IPS-18a (cell line): ENCODE results near the gene SF1.

ENCODE experiments used
- H3K27ac ChIP-seq: one replicate; pipeline ENCODE4 v1.5.1; 2013; ENCODE audit warnings: low read length
- H3K27me3 ChIP-seq: one replicate; pipeline ENCODE4 v1.6.1; 2013; ENCODE audit warnings: mild to moderate bottlenecking, low read length; ENCODE audit not compliant: control insufficient read depth, insufficient read depth
- H3K36me3 ChIP-seq: one replicate; pipeline ENCODE4 v1.6.1; 2013; ENCODE audit warnings: low read depth, low read length; ENCODE audit not compliant: control insufficient read depth
- H3K4me1 ChIP-seq: one replicate; pipeline ENCODE4 v1.6.1; 2013; ENCODE audit warnings: low read depth, low read length; ENCODE audit not compliant: control insufficient read depth
- H3K4me3 ChIP-seq: one replicate; pipeline ENCODE4 v1.5.1; 2013; ENCODE audit warnings: low read length
- H3K9ac ChIP-seq: one replicate; pipeline ENCODE4 v1.6.1; 2013; ENCODE audit warnings: mild to moderate bottlenecking, low read length, moderate library complexity
- H3K9me3 ChIP-seq: one replicate; pipeline ENCODE4 v1.6.1; 2013; ENCODE audit warnings: low read depth, low read length; ENCODE audit not compliant: control insufficient read depth

Gene SF1

DNA sequence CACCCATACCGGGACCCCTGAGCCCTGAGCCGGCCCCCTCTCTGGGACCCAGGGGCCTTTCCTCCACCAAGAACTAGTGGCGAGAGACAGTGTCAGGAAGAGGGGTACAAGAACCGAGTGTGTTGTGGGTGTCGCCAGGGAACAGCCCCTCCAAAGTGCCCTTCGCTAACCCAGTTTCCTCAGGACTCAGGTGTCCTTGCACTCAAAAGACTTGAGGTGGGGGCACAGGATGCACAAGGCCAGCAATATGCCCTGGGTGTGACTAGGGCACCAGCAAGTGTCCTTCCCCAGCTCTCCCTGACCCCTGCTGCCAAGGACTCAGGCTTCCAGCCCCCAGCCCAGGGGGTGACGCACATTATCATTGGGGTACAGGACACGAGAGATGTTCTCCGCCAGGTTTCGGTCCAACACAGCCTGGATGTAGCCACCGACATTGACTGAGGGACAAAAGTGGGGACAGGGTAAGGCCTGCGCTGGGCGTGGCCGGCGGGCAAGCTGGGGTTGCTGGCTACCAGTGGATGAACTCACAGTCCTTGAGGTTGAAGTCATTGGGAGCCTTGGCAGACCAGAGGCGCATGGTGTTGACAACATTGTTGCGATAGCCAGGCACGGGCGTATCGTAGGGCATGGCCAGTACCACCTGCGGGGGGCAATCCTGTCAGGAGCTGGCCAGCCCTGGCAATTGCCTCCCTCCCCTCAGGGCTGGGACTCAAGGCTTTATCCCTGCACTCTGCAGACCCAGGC is 23.3 kb downstream of the SF1 start:
- H3K36me3 ChIP-seq: no peaks in the 10 kb centered on the region

DNA sequence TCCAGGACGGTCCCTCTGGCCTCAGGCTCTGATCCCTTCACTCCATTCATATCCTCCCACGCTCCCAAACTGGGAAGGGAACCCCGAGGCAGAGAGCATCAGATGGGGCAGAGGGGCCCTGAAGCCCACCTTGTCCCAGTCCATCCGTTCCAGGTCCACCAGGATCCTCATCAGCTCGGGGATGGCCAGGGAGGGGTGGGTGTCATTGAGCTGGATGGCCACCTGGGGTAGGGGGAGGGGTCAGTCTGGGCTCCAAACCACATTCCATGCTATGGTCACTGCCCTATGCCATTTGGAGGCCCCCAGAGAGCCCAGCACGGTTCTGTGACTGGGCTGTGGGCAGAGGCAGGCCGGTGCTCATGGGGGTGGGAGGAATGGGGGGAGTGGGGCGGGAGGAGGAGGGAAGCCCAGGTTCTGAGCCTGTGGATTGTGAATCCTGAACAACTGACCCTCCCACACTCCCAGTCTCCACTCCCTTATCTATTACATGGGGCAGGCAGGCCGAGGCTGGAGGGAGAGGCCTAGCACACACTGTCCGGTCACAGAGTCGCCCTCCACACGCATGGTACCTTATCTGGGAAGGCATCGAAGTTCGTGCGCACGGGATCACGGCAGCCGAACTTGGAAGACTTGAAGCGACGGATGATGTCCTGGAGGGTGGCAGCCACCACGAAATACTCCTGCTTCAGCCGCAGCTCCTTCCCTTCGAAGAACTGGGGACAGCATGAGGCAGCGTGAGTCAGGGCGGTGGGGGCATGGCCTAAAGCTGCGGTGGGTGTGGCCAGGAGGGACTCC is 24.0 kb downstream of the SF1 start:
- no peak overlapping the region for H3K9ac ChIP-seq
- no peaks in the 10 kb centered on the region for H3K9me3 ChIP-seq
- H3K4me3 ChIP-seq: no peak overlapping the region
- H3K27me3 ChIP-seq: no peaks in the 10 kb centered on the region
- no peaks in the 10 kb centered on the region for H3K36me3 ChIP-seq
- no peak overlapping the region for H3K27ac ChIP-seq
- peaks cover 5% of the 10 kb centered on the region for H3K4me1 ChIP-seq

More for the DNA sequence above, 23.3 kb downstream of the SF1 start:
- Histone ChIP-seq H3K4me3 (no peak overlapping the region), H3K27me3 (no peaks in the 10 kb centered on the region), H3K9me3 (no peaks in the 10 kb centered on the region), H3K9ac (no peak overlapping the region), H3K27ac (no peak overlapping the region), H3K4me1 (peaks cover 11% of the 10 kb centered on the region)

DNA sequence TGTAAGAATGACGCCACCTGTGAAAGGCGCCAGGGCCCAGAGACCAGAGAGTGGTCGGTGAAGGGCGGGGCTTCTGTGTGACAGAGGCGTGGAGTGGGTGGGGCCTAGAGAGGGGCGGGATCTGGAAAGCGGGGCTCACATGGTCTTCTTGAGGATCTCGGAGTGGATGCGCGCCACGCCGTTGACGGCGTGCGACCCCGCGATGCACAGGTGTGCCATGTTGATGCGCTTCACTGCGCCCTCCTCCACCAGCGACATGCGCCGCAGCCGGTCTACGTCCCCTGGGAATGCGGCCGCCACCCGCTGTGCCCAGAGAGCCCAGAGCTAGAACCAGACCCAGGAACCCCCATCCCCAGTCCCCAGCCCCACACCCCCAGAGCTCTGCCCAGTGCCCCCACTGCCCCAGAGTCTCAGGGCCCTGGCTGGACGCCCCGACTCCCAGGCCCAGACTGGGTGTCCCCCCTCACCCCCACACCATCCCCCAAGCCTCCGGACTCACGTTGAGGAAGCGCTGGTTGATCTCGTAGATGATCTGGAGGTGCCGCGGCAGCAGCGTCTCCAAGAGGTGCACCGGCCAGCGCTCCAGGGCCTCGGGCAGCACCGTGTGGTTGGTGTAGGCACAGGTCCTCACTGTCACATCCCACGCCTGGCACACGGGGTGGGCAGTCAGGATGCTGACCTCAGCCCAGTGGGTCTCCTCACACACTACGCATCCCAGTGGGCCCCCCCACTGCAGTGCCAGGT is 24.8 kb downstream of the SF1 start:
- Histone ChIP-seq H3K27me3 (no peaks in the 10 kb centered on the region), H3K4me3 (no peak overlapping the region), H3K4me1 (no peaks in the 10 kb centered on the region), H3K9me3 (no peaks in the 10 kb centered on the region), H3K9ac (no peak overlapping the region), H3K27ac (no peak overlapping the region), H3K36me3 (no peaks in the 10 kb centered on the region)

DNA sequence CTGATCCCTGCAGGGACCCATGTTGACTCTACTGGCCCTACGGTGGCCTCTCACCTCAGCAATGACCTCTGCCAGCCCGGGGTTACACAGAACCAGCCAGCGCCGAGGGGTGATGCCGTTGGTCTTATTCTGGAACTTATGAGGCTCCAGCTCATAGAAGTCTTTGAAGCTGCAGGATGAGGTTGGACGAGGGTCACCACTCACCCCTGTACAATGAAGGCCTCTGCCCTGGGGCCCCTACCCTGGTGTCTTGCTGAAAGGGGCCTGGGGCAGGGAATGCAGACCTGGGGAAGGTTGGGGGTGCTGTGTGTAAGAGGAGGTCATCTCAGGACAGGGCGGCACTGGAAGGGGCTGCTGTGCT is 25.3 kb downstream of the SF1 start:
- Histone ChIP-seq H3K27ac (no peak overlapping the region), H3K4me3 (no peak overlapping the region), H3K9ac (no peak overlapping the region), H3K27me3 (no peaks in the 10 kb centered on the region), H3K36me3 (no peaks in the 10 kb centered on the region), H3K4me1 (no peaks in the 10 kb centered on the region), H3K9me3 (no peaks in the 10 kb centered on the region)

DNA sequence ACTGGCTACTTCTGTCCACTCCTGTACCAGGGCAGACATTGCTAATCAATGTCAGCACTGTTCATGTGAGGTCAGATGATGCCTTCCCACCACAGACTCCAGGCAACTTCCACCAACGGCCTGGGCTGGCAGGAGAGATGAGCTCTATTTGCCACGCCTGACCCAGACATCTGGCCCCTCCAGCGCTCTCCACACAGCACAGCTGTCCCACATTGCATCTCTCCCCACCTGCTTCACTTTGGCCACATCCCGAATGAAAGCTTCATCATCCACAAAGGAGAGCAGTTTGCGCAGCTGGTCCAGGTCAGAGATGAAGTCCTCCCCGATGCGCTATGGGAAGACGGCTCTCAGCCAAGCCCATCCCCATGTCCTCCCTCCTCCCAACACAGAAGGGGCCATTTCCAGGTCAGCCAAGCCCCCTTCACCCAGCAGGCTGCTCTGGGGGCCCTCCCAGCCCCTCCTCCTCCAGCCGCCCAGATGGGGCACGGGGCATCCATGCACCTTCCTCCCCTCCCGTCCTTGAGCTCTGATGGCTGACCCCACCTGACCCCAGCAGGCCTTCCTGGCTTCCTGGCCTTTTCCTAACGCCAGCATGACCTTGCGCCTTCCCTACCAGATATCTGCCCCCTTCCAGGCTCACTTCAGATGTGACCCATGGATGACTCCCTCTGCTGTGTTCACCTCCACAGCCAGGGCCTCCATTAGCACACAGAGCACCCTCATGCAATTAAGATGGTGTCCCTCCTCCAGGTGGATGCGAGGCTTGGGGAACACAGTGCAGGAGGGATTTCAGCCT is 26.0 kb downstream of the SF1 start:
- Histone ChIP-seq H3K9ac (no peak overlapping the region), H3K9me3 (no peaks in the 10 kb centered on the region), H3K4me3 (no peak overlapping the region), H3K36me3 (no peaks in the 10 kb centered on the region), H3K27me3 (no peaks in the 10 kb centered on the region), H3K27ac (no peak overlapping the region), H3K4me1 (no peaks in the 10 kb centered on the region)

DNA sequence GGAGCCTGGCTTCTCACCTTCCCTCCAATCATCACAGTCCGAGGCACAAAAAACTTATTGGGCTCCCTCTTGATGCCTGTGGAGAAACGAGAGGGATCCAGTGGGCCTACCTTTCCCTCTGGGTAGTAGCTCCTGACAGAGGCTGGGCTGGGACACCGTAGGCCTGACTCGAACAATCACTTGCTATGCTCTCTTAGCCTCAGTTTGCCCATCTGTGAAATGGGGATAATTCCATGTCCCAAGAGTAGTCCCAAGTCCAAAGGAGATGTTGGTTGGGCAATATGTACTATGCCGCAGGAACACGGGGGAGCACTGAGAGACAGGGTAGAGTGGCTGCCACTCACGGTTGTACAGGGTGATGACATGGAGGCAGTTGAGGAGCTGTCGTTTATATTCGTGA is 26.8 kb downstream of the SF1 start:
- Histone ChIP-seq H3K27ac (no peak overlapping the region), H3K27me3 (no peaks in the 10 kb centered on the region), H3K4me3 (no peak overlapping the region), H3K9me3 (no peaks in the 10 kb centered on the region), H3K9ac (no peak overlapping the region), H3K4me1 (no peaks in the 10 kb centered on the region), H3K36me3 (no peaks in the 10 kb centered on the region)

DNA sequence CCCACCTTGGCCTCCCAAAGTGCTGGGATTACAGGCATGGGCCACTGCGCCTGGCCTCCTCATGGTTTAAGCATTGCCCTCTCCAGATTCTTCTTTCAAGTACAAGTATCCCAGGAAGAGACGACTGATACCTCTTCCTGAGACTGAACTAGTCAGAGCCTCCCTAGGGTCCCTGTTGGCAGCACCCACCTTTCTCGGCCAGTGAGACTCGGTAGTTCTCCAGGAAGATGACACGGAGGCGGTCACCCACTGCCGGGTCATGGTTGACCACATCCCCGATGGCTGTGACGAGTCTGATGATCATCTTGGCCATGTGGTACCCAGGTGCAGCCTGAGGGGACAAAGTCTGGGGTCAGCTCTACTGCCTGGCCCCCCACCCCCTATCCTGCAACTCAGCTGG is 27.2 kb downstream of the SF1 start:
- Histone ChIP-seq H3K9ac (no peak overlapping the region), H3K9me3 (no peaks in the 10 kb centered on the region), H3K36me3 (no peaks in the 10 kb centered on the region), H3K27me3 (no peaks in the 10 kb centered on the region), H3K4me3 (no peak overlapping the region), H3K4me1 (no peaks in the 10 kb centered on the region), H3K27ac (no peak overlapping the region)

DNA sequence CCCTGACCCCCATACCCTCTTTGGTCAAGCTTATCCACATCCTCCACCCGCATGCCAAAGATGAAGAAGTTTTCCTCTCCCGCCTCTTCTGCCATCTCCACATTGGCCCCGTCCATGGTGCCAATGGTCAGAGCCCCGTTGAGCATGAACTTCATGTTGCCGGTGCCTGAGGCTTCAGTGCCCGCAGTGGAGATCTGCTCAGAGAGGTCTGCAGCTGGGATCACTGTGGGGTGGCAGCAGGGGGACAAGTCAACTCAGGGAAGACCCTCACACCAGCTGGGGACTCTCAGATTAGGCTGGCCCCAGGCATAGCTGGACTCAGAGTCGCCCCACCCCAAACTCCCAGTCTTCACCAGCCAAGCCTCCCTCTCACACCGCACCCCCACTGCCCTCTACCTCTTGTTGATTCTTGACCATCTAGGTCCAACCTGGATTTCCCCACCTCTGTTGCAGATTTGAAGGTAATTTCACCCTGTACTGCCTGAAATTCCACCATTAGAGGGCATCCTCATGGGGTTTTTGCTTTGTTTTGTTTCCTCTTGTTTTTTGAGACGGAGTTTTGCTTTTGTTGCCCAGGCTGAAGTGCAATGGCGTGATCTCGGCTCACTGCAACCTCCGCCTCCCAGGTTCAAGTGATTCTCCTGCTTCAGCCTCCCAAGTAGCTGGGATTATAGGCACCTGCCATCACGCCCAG is 27.8 kb downstream of the SF1 start:
- H3K9ac ChIP-seq: no peak overlapping the region
- no peaks in the 10 kb centered on the region for H3K36me3 ChIP-seq
- H3K27me3 ChIP-seq: no peaks in the 10 kb centered on the region
- no peak overlapping the region for H3K27ac ChIP-seq
- no peaks in the 10 kb centered on the region for H3K9me3 ChIP-seq
- no peak overlapping the region for H3K4me3 ChIP-seq
- no peaks in the 10 kb centered on the region for H3K4me1 ChIP-seq

DNA sequence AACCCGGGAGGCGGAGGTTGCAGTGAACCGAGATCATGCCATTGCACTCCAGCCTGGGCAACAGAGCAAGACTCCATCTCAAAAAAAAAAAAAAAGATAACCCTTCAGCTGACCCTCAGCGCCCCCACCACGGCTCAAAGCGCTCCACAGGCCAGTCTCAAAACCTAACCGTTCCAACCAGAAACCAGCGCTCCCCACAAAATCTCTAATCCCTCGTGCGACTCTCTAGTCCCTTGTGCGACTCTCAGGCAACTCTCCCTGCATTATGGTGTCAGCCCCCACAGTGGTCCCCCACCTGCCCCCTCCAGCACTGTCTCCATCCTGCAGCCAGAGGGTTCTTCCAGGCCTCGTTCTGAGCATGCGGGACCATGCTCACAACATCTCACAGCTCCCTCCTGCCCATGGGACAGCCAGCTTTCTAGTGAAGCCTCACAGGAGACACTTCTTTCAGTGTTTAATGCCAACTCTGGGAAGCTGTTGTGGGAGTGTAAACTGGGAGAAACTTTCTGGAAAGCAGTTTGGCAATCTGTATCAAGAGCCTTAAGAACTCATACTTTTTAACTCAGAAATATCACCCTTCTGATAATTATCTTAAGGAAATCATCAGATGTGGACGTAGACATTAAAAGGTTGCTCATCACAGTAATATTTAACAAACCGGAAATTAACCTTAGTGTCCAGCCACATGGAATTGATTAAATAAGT is 30.2 kb downstream of the SF1 start:
- Histone ChIP-seq H3K4me3 (no peak overlapping the region), H3K27me3 (peaks cover 14% of the 10 kb centered on the region), H3K27ac (no peak overlapping the region), H3K9ac (no peak overlapping the region), H3K36me3 (no peaks in the 10 kb centered on the region), H3K9me3 (no peaks in the 10 kb centered on the region), H3K4me1 (no peaks in the 10 kb centered on the region)

DNA sequence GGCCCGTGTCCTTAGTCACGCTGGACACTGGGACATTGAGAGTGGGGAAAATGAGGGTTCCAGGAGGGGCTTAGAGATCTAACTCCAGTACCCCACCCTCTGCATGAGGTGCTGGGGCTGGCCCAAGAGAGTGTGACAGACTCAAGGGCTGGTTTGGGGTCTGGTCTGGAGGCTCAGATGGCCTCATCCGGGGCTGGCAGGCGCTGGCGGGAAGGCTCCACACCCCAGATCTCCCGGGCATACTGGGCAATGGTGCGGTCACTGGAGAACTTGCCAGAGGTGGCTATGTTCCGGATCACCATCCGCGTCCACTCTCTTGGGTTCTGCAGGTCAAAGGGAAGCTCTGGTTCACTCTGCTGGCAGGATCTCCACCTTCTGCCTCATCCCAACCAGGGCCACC is 31.9 kb downstream of the SF1 start:
- Histone ChIP-seq H3K4me1 (peaks cover 4% of the 10 kb centered on the region), H3K27me3 (peaks cover 30% of the 10 kb centered on the region), H3K36me3 (no peaks in the 10 kb centered on the region), H3K4me3 (no peak overlapping the region), H3K9me3 (no peaks in the 10 kb centered on the region), H3K9ac (no peak overlapping the region), H3K27ac (no peak overlapping the region)
